Omental fat pad (tissue), 4 donors: ENCODE measurements around the gene ACOXL. TPM values are rescaled to one million over a fixed set of nuclear protein-coding genes. Genes with fewer than 3 reads are reported as not detected.

Experiments used
- ATAC-seq: fragments of 150-250 bp; one replicate; pipeline ENCODE4 v1.9.1; 2016; ENCODE audit warnings: mild to moderate bottlenecking, moderate library complexity; ENCODE audit not compliant: low FRiP score
- DNase-seq: peaks from one replicate; pipeline ENCODE4 v3.0.0-alpha.2; 2019; ENCODE audit warnings: low spot score
- CTCF ChIP-seq, 3 donors: fragments of 450-650 bp; IDR thresholded peaks; one replicate each; pipeline ENCODE4 v1.5.1; 2016 to 2017; ENCODE audit warnings: antibody characterized with exemption in 3 of 3, mild to moderate bottlenecking in 3 of 3, moderate library complexity in 2 of 3
- total RNA-seq, 4 donors: library from RNA; depleted of rRNA; stranded (reverse); fragments of >200 nt; gene quantifications; one replicate each; pipeline ENCODE4 v1.1.0, GENCODE V29; 2016

The ACOXL gene
- total RNA-seq, 4 donors from 2014 or later = 0.12 to 0.84 TPM; not detected in 2

GRCh38 chr2:110998311-110998710 lies 265.9 kb downstream of the ACOXL start:
- ATAC-seq = no peak
- TF ChIP-seq CTCF (IDR thresholded peaks at IDR 0.05) = no peak

GRCh38 chr2:110999626-111000025 lies 267.3 kb downstream of the ACOXL start:
- no peak for ATAC-seq
- no peak for DNase-seq

More at GRCh38 chr2:110998311-110998710, 265.9 kb downstream of the ACOXL start:
- DNase-seq = no peak

GRCh38 chr2:111005307-111005706 lies 272.9 kb downstream of the ACOXL start:
- ATAC-seq = no peak
- no peak for TF ChIP-seq CTCF (IDR thresholded peaks at IDR 0.05)
- DNase-seq = no peak

More at GRCh38 chr2:110999626-111000025, 267.3 kb downstream of the ACOXL start:
- no peak for TF ChIP-seq CTCF (IDR thresholded peaks at IDR 0.05)

- no peak for TF ChIP-seq CTCF (IDR thresholded peaks at IDR 0.05)
- ATAC-seq = no peak
Observed at GRCh38 chr2:111005821-111006220, 273.4 kb downstream of the ACOXL start.

GRCh38 chr2:111007757-111008688 lies 275.6 kb downstream of the ACOXL start:
- no peak for DNase-seq
- no peak for ATAC-seq
- TF ChIP-seq CTCF (IDR thresholded peaks at IDR 0.05) = no peak

More at GRCh38 chr2:111005821-111006220, 273.4 kb downstream of the ACOXL start:
- no peak for DNase-seq

GRCh38 chr2:111011218-111011617 lies 278.8 kb downstream of the ACOXL start:
- DNase-seq (no peak), ATAC-seq (no peak)
- TF ChIP-seq CTCF (IDR thresholded peaks at IDR 0.05) = no peak
